ENCODE data around the gene PLEKHO2.
"Not testable (repeated sequence)": the region's sequence is repeated elsewhere in the genome, so short reads cannot be mapped to it uniquely, and the experiment has no call there.

PLEKHO2 gene, protein sequence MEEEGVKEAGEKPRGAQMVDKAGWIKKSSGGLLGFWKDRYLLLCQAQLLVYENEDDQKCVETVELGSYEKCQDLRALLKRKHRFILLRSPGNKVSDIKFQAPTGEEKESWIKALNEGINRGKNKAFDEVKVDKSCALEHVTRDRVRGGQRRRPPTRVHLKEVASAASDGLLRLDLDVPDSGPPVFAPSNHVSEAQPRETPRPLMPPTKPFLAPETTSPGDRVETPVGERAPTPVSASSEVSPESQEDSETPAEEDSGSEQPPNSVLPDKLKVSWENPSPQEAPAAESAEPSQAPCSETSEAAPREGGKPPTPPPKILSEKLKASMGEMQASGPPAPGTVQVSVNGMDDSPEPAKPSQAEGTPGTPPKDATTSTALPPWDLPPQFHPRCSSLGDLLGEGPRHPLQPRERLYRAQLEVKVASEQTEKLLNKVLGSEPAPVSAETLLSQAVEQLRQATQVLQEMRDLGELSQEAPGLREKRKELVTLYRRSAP

GRCh38 chr15:64841344-64842095 is at the start of gene PLEKHO2:
TSS of gene PLEKHO2 (plus strand) at chr15:64841915. CDS start at chr15:64842017, 102 bp downstream.
- peak; percentile 95 for DNase-seq

- no peak for DNase-seq
Observed at GRCh38 chr15:64792282-64792681, 49.4 kb upstream of the PLEKHO2 start.

- not testable (repeated sequence) for DNase-seq
Observed at GRCh38 chr15:64795299-64795698, 46.4 kb upstream of the PLEKHO2 start.

- not testable (repeated sequence) for DNase-seq
Observed at GRCh38 chr15:64795921-64796320, 45.8 kb upstream of the PLEKHO2 start.

DNA sequence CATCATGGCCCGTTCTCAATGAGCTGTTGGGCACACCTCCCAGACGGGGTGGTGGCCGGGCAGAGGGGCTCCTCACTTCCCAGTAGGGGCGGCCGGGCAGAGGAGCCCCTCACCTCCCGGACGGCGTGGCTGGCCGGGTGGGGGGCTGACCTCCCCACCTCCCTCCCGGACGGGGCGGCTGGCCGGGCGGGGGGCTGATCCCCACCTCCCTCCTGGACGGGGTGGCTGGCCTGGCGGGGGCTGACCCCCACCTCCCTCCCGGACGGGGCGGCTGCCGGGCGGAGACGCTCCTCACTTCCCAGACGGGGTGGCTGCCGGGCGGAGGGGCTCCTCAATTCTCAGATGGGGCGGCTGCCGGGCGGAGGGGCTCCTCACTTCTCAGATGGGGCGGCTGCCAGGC is 42.8 kb upstream of the PLEKHO2 start:
- not testable (repeated sequence) for DNase-seq

GRCh38 chr15:64800476-64800875 is 41.2 kb upstream of the PLEKHO2 start:
- DNase-seq = no peak

GRCh38 chr15:64803526-64803925 is 38.2 kb upstream of the PLEKHO2 start:
- DNase-seq = no peak

- no peak for DNase-seq
Observed at GRCh38 chr15:64804619-64805018, 37.1 kb upstream of the PLEKHO2 start.

GRCh38 chr15:64806509-64806908 is 35.2 kb upstream of the PLEKHO2 start:
- no peak for DNase-seq

DNA sequence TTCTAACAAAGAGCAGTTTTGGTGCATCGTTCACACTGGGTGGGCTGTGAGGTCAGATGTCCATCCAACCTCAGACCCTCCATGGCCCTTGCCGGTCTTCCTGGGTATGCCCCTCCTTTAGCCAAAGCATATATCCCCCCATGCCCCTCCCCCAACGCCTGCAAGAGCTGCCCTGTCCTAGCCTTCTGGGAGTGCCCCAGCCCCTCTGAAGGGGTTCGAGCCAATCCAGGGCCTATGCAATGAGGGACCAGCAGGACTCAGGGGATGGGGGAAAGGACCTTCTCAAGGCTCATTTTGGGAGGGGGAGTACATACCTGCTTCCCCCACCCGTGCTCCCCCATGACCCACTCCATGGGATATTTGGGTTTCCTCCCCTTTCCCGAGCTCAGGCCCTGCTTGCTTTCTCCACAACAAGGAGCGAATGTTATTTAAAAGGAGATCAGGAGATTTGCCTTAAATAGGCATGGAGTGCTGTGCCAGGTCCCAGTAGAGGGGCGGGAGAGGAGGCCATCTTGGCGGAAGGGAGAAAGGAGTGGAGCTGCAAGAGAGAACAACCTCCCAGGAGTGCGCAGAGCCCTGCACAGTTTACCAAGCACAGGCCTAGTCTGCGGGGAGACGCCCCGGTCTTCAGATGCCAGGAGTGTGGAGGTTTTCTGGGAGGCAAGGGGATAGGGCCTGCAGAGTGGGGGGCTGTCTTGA is 34.5 kb upstream of the PLEKHO2 start:
- DNase-seq = no peak

GRCh38 chr15:64807751-64808222 is 33.9 kb upstream of the PLEKHO2 start:
- no peak for DNase-seq

GRCh38 chr15:64808785-64809453 is 32.8 kb upstream of the PLEKHO2 start:
- no peak for DNase-seq

DNA sequence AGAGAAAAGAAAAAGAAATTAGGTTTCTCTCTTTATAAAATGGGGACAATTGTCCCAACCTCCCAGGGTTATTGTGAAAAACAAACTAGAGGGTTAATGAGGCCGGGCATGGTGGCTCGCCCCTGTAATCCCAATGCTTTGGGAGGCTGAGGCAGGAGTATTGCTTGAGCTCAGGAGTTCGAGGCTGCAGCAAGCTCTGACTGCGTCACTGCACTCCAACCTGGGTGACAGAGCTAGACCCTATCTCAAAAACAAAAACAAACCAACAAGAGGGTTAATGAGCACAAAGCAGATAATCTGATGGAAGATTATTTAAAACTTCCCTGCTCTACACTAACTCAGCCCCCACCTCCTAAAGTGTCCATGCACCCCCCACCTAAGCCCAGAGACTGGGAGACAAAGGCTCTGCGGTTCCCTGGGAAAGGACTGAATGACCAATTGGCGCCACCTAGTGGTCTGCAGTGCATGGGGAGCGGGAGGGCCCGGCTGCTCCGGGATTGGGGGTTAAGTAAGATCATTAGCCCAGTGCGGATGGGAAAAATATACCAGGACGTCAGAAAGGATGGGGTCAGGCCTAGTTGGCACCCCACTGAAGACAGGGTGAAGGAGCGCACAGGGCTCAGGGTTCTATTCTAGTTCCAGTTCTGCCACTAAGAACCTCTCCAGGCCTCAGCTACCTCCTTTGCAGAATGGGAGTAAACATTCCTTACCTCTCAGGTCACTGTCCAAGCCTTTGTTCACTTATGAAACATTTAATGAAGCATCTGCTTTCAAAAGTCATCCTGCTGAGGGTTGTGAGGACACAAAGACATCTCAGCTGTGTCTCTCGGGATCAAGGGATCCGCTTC is 31.8 kb upstream of the PLEKHO2 start:
- DNase-seq = peak; percentile 79

GRCh38 chr15:64810497-64811326 is 31.0 kb upstream of the PLEKHO2 start:
- DNase-seq = no peak

GRCh38 chr15:64813075-64813474 is 28.6 kb upstream of the PLEKHO2 start:
- no peak for DNase-seq

DNA sequence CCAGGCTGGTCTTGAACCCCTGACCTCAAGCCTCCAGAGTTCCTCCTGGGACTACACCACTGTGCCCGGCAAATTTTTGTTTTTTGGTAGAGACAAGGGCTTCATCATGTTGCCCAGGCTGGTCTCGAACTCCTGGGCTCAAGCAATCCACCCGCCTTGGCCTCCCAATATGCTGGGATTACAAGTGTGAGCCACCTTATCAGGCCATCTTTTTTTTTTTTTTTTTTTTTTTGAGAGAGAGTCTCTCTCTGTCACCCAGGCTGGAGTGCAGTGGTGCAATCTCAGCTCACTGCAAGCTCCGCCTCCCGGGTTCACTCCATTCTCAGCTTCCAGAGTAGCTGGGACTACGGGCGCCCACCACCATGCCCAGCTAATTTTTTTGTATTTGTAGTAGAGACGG is 27.4 kb upstream of the PLEKHO2 start:
- not testable (repeated sequence) for DNase-seq

GRCh38 chr15:64814965-64815364 is 26.8 kb upstream of the PLEKHO2 start:
- DNase-seq = not testable (repeated sequence)

DNA sequence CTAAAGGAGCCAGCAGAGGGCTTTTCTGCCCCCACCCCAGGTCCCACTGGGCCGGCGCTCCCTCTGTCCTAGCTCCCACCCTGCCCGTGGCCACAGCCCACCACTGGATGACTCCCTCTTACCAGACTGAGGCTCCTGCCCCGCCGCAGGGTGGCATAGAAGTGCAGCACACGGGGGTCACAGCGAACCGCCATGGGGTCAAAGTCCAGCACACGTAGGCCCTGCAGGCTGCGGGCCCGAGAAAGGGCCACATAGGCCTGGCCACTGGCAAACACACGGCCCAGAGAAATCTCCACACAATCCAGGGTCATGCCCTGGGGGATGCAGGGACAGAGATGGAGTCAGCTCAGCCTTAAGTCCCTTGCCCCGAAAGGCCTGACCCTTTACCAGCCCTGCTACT is 25.3 kb upstream of the PLEKHO2 start:
- no peak for DNase-seq

- DNase-seq = no peak
Observed at GRCh38 chr15:64824929-64825430, 16.7 kb upstream of the PLEKHO2 start.
